ENCODE measurements around the gene IL9R.

GRCh38 chrX:156005144-156005543, 7.6 kb downstream of the IL9R start:
- TF ChIP-seq CTCF (IDR thresholded peaks at IDR 0.05) = no peak
- no peak for TF ChIP-seq POLR2A (IDR thresholded peaks at IDR 0.05; ENCODE audit: low read depth)
- TF ChIP-seq POLR2AphosphoS5 (IDR thresholded peaks at IDR 0.05) = no peak
